Measurements from ENCODE around the gene CSNK1E.

The CSNK1E gene

GRCh38 chr22:38266120-38266519, 51.1 kb downstream of the CSNK1E start:
- H3K27ac ChIP-seq (ENCODE audit: low read depth, low read length), result peak overlapping the region; percentile 70
- no peaks in the 10 kb centered on the region for H3K27me3 ChIP-seq (ENCODE audit: control insufficient read depth in 5 of 5, insufficient read depth in 4 of 5, low read length in 5 of 5)
- H3K9me3 ChIP-seq (ENCODE audit: control insufficient read depth in 5 of 5, low read length in 5 of 5), result no peaks in the 10 kb centered on the region
- peaks cover 19 to 82% (median 77%) of the 10 kb centered on the region in 5 donors for H3K4me1 ChIP-seq (ENCODE audit: control insufficient read depth in 5 of 5, insufficient read depth in 5 of 5, low read length in 5 of 5)
- H3K4me3 ChIP-seq (ENCODE audit: low read depth in 1 of 5, low read length in 5 of 5), result no peak overlapping the region
- H3K9ac ChIP-seq (ENCODE audit: low read length in 5 of 5), result peak overlapping the region in 2 of 5 donors; percentile 18 to 33
- H3K36me3 ChIP-seq (ENCODE audit: control insufficient read depth in 5 of 5, insufficient read depth in 5 of 5, low read length in 5 of 5), result peaks cover 0 to 11% (median 3%) of the 10 kb centered on the region in 5 donors

DNA sequence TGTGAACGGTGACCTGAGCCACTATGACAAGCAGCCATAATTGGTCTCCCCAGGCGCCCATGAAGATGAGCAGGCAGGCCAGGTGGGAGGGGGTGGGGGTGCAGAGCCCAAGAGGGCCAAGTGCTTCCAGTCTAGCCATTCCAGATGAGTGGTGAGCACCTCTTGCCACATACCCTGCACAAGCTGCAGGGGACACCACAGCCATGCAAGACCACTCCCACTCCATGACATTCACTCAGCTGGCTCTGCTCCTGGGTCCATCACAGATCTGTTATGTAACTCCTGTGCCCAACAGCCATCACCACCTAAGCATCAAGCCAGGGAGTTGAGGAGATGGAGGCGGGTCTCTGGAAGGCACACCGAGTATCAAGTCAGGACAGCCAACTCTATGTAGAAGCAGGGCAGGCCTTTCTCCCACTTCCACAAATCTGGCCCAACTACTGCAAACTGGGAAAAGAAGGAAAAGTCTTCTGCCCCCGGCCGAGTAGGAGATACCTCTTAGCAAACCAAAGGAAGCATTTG, 52.9 kb downstream of the CSNK1E start:
- H3K27me3 ChIP-seq (ENCODE audit: control insufficient read depth in 5 of 5, insufficient read depth in 4 of 5, low read length in 5 of 5), result no peaks in the 10 kb centered on the region
- peaks cover 14 to 78% (median 71%) of the 10 kb centered on the region in 5 donors for H3K4me1 ChIP-seq (ENCODE audit: control insufficient read depth in 5 of 5, insufficient read depth in 5 of 5, low read length in 5 of 5)
- no peak overlapping the region for H3K4me3 ChIP-seq (ENCODE audit: low read depth in 1 of 5, low read length in 5 of 5)
- peak overlapping the region; percentile 70 for H3K27ac ChIP-seq (ENCODE audit: low read depth, low read length)
- H3K9ac ChIP-seq (ENCODE audit: low read length in 5 of 5), result peak overlapping the region in 1 of 5 donors; percentile 28
- H3K9me3 ChIP-seq (ENCODE audit: control insufficient read depth in 5 of 5, low read length in 5 of 5), result no peaks in the 10 kb centered on the region
- H3K36me3 ChIP-seq (ENCODE audit: control insufficient read depth in 5 of 5, insufficient read depth in 5 of 5, low read length in 5 of 5), result peaks cover 0 to 11% (median 5%) of the 10 kb centered on the region in 5 donors

DNA sequence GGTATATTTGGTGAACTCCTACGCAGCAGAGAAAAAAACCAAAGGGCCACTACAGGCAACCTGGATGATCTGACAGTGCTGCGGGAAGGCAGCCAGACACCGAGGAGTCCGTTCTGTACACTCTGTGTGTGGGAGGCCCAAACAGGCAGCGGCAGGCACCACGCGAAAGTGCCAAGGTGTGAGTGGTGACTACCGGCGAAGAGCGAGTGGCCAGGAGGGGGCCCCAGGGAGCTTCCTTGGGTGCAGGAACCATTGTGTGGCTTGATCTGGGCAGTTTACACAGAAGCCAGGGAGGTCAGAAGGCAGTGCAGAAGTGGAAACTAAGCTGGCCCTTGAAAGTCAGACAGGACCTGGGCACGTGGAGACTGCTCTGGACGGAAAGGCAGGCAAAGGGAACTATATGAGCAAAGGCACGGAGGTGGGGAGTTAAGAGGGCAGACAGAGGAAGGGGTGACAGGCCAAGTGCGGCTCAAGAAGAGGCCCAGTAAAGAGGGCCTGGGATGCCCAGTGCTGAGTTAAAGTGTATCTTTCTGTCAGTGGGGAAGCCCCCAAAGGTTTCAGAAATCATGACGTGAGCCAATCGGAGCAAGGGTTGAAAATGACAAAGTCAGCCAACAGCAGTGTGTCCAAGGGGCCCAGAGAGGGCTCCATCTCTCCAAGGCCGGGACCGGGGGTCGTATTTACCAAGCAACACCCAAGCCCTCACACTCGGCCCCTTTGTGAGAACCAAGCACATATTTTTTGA, 55.0 kb downstream of the CSNK1E start:
- Histone ChIP-seq H3K9ac (ENCODE audit: low read length in 5 of 5) (peak overlapping the region in 4 of 5 donors; percentile 16 to 68 (median 29)), H3K4me1 (ENCODE audit: control insufficient read depth in 5 of 5, insufficient read depth in 5 of 5, low read length in 5 of 5) (peaks cover 18 to 80% (median 75%) of the 10 kb centered on the region in 5 donors)

DNA sequence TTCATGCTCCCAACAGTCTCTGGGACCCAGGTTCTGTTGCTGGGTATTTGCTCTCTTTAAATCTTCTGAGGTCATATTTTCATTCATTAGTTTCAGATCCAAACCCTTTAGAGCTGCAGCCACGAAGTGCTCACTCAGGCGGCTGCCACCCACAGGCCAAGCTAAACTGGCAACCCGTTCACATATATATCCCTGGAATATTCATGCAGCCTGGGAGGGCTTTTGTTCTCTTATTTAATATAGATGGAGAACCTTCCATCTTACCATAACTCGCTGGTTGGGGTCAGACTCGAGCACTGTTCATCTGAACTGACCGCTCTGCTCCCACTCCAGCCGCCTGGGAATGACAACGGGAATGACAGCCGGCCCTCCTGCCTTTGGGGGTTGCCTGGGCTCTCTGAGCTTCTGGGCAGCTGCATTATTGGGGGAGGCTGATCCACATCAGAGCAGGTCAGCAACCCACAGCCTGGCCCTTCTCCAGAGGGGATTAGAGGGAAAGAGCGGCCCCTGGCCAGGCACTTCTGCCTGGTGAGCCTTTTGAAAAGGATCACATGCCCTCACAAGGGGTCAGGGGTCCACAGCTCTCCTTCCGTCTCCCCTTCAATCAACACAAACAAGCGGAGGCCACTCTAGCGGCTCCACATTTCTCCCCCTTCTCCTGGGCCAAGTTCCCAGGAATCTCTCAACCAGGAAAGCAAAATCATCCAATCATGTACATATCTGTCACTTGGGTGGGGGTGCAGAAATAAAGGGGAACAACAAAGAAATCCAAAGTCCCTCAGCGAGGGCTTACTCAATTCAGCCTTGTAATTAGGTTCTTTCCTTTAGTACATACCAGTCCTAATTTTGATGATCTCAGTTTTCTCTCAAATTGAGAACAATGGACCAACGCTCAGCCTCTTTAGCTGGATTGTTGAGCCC, 56.2 kb downstream of the CSNK1E start:
- Histone ChIP-seq H3K27me3 (ENCODE audit: control insufficient read depth in 5 of 5, insufficient read depth in 4 of 5, low read length in 5 of 5) (no peaks in the 10 kb centered on the region), H3K4me3 (ENCODE audit: low read depth in 1 of 5, low read length in 5 of 5) (no peak overlapping the region), H3K9me3 (ENCODE audit: control insufficient read depth in 5 of 5, low read length in 5 of 5) (no peaks in the 10 kb centered on the region), H3K9ac (ENCODE audit: low read length in 5 of 5) (peak overlapping the region in 3 of 5 donors; percentile 44 to 68 (median 58)), H3K36me3 (ENCODE audit: control insufficient read depth in 5 of 5, insufficient read depth in 5 of 5, low read length in 5 of 5) (peaks cover 0 to 11% (median 5%) of the 10 kb centered on the region in 5 donors), H3K4me1 (ENCODE audit: control insufficient read depth in 5 of 5, insufficient read depth in 5 of 5, low read length in 5 of 5) (peaks cover 14 to 80% (median 75%) of the 10 kb centered on the region in 5 donors), H3K27ac (ENCODE audit: low read depth, low read length) (peak overlapping the region; percentile 74)

More for the DNA sequence above, 55.0 kb downstream of the CSNK1E start:
- H3K9me3 ChIP-seq (ENCODE audit: control insufficient read depth in 5 of 5, low read length in 5 of 5), result no peaks in the 10 kb centered on the region
- H3K36me3 ChIP-seq (ENCODE audit: control insufficient read depth in 5 of 5, insufficient read depth in 5 of 5, low read length in 5 of 5), result peaks cover 0 to 11% (median 5%) of the 10 kb centered on the region in 5 donors
- no peak overlapping the region for H3K4me3 ChIP-seq (ENCODE audit: low read depth in 1 of 5, low read length in 5 of 5)
- peak overlapping the region; percentile 74 for H3K27ac ChIP-seq (ENCODE audit: low read depth, low read length)
- H3K27me3 ChIP-seq (ENCODE audit: control insufficient read depth in 5 of 5, insufficient read depth in 4 of 5, low read length in 5 of 5), result no peaks in the 10 kb centered on the region

DNA sequence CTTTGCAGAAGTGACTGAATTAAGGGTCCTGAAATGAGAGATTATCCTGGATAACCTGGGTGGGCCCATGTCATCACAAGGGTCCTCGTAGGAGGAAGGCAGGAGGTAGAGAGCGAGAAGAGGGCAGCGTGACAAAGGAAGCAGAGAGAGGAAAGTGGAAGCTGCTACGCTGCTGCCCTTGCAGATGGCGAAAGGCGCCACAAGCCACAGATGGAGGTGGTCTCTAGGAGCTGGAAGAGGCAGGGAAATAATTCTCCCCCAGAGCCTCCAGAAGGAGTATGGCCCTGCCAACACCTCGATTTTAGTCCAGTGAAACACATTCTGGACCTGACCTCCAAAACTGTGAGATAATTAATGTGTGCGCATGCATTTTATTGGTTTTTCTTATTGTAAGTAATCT, 57.9 kb downstream of the CSNK1E start:
- H3K9ac ChIP-seq (ENCODE audit: low read length in 5 of 5), result peak overlapping the region in 1 of 5 donors; percentile 37
- peaks cover 0 to 10% (median 2%) of the 10 kb centered on the region in 5 donors for H3K36me3 ChIP-seq (ENCODE audit: control insufficient read depth in 5 of 5, insufficient read depth in 5 of 5, low read length in 5 of 5)
- H3K4me1 ChIP-seq (ENCODE audit: control insufficient read depth in 5 of 5, insufficient read depth in 5 of 5, low read length in 5 of 5), result peaks cover 11 to 64% (median 60%) of the 10 kb centered on the region in 5 donors
- peak overlapping the region; percentile 39 for H3K27ac ChIP-seq (ENCODE audit: low read depth, low read length)
- H3K9me3 ChIP-seq (ENCODE audit: control insufficient read depth in 5 of 5, low read length in 5 of 5), result no peaks in the 10 kb centered on the region
- H3K27me3 ChIP-seq (ENCODE audit: control insufficient read depth in 5 of 5, insufficient read depth in 4 of 5, low read length in 5 of 5), result no peaks in the 10 kb centered on the region
- no peak overlapping the region for H3K4me3 ChIP-seq (ENCODE audit: low read depth in 1 of 5, low read length in 5 of 5)

DNA sequence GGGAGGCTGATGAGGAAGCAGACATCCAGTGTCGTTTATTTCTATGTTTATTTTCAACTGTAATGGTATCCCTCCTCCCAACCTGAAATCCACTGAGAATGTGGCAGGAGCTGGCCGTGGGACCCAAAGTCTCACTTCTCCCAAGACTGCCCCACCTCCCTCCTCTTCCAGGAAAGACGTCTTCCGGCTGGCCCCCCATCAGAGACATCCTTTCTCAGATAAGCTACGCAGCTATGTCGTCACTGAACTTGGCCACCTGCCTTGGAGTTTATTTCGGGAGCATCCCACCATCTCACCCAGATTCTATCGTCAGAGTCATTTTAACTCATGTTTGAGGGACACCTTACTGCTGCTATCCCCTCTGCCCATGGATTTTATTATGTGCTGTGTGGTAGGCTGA, 58.3 kb downstream of the CSNK1E start:
- Histone ChIP-seq H3K9ac (ENCODE audit: low read length in 5 of 5) (no peak overlapping the region), H3K36me3 (ENCODE audit: control insufficient read depth in 5 of 5, insufficient read depth in 5 of 5, low read length in 5 of 5) (peaks cover 0 to 5% (median 2%) of the 10 kb centered on the region in 5 donors), H3K27me3 (ENCODE audit: control insufficient read depth in 5 of 5, insufficient read depth in 4 of 5, low read length in 5 of 5) (no peaks in the 10 kb centered on the region), H3K9me3 (ENCODE audit: control insufficient read depth in 5 of 5, low read length in 5 of 5) (no peaks in the 10 kb centered on the region), H3K4me1 (ENCODE audit: control insufficient read depth in 5 of 5, insufficient read depth in 5 of 5, low read length in 5 of 5) (peaks cover 11 to 60% (median 56%) of the 10 kb centered on the region in 5 donors), H3K27ac (ENCODE audit: low read depth, low read length) (peak overlapping the region; percentile 39), H3K4me3 (ENCODE audit: low read depth in 1 of 5, low read length in 5 of 5) (no peak overlapping the region)

GRCh38 chr22:38257650-38258250, 59.5 kb downstream of the CSNK1E start:
- peak overlapping the region in 2 of 5 donors; percentile 26 to 40 for H3K4me3 ChIP-seq (ENCODE audit: low read depth in 1 of 5, low read length in 5 of 5)
- H3K4me1 ChIP-seq (ENCODE audit: control insufficient read depth in 5 of 5, insufficient read depth in 5 of 5, low read length in 5 of 5), result peaks cover 11 to 59% (median 51%) of the 10 kb centered on the region in 5 donors
- H3K9ac ChIP-seq (ENCODE audit: low read length in 5 of 5), result peak overlapping the region in 3 of 5 donors; percentile 30 to 48 (median 42)
- H3K27ac ChIP-seq (ENCODE audit: low read depth, low read length), result peak overlapping the region; percentile 39
- no peaks in the 10 kb centered on the region for H3K27me3 ChIP-seq (ENCODE audit: control insufficient read depth in 5 of 5, insufficient read depth in 4 of 5, low read length in 5 of 5)
- H3K9me3 ChIP-seq (ENCODE audit: control insufficient read depth in 5 of 5, low read length in 5 of 5), result no peaks in the 10 kb centered on the region
- H3K36me3 ChIP-seq (ENCODE audit: control insufficient read depth in 5 of 5, insufficient read depth in 5 of 5, low read length in 5 of 5), result peaks cover 0 to 2% (median 0%) of the 10 kb centered on the region in 5 donors

DNA sequence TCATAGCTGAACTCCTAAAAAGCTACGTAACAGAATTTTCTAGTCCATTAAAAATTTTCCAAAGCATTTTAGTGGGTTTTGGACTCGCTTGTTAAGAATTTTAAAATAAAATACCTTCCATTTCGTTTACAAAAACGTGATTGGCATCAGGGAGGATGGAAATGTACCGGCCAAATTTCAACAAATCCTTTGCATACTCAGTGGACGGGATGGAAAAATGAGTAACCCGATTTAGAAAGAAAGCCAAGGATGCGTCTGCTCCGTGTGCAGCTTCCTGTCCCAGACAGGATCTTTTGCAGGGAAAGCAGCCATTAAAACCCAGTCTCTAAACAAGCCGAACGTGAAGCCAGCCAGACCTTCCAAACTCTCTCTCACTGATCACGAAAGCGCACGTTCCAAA, 60.1 kb downstream of the CSNK1E start:
- Histone ChIP-seq H3K4me1 (ENCODE audit: control insufficient read depth in 5 of 5, insufficient read depth in 5 of 5, low read length in 5 of 5) (peaks cover 11 to 53% (median 46%) of the 10 kb centered on the region in 5 donors), H3K27ac (ENCODE audit: low read depth, low read length) (peak overlapping the region; percentile 39), H3K4me3 (ENCODE audit: low read depth in 1 of 5, low read length in 5 of 5) (peak overlapping the region in 3 of 5 donors; percentile 13 to 40 (median 26)), H3K27me3 (ENCODE audit: control insufficient read depth in 5 of 5, insufficient read depth in 4 of 5, low read length in 5 of 5) (no peaks in the 10 kb centered on the region), H3K9me3 (ENCODE audit: control insufficient read depth in 5 of 5, low read length in 5 of 5) (no peaks in the 10 kb centered on the region), H3K9ac (ENCODE audit: low read length in 5 of 5) (peak overlapping the region in 3 of 5 donors; percentile 30 to 48 (median 42)), H3K36me3 (ENCODE audit: control insufficient read depth in 5 of 5, insufficient read depth in 5 of 5, low read length in 5 of 5) (peaks cover 0 to 2% (median 0%) of the 10 kb centered on the region in 5 donors)

DNA sequence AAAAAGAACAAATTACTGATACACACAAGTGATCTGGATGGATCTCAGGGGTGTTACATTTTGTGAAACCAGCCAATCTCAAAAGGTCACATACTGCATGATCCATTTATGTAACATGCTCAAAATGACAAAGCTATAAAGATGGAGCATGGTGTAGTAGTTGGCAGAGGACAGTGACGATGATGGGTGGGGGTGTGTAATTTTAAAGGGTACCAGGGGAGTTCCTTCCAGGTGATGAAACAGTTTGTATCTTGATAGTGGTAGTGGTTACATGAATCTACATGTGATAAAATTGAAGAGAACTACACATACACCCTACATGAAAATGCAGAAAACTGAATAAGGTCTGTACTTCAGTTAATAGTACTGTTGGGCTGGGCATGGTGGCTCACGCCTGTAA, 61.5 kb downstream of the CSNK1E start:
- H3K4me3 ChIP-seq (ENCODE audit: low read depth in 1 of 5, low read length in 5 of 5), result no peak overlapping the region
- H3K27ac ChIP-seq (ENCODE audit: low read depth, low read length), result no peak overlapping the region
- peaks cover 0 to 2% (median 0%) of the 10 kb centered on the region in 5 donors for H3K36me3 ChIP-seq (ENCODE audit: control insufficient read depth in 5 of 5, insufficient read depth in 5 of 5, low read length in 5 of 5)
- no peaks in the 10 kb centered on the region for H3K27me3 ChIP-seq (ENCODE audit: control insufficient read depth in 5 of 5, insufficient read depth in 4 of 5, low read length in 5 of 5)
- H3K9ac ChIP-seq (ENCODE audit: low read length in 5 of 5), result no peak overlapping the region
- H3K9me3 ChIP-seq (ENCODE audit: control insufficient read depth in 5 of 5, low read length in 5 of 5), result no peaks in the 10 kb centered on the region
- peaks cover 9 to 48% (median 42%) of the 10 kb centered on the region in 5 donors for H3K4me1 ChIP-seq (ENCODE audit: control insufficient read depth in 5 of 5, insufficient read depth in 5 of 5, low read length in 5 of 5)
